ENCODE results near the gene GIMAP1.

Gene GIMAP1

DNA sequence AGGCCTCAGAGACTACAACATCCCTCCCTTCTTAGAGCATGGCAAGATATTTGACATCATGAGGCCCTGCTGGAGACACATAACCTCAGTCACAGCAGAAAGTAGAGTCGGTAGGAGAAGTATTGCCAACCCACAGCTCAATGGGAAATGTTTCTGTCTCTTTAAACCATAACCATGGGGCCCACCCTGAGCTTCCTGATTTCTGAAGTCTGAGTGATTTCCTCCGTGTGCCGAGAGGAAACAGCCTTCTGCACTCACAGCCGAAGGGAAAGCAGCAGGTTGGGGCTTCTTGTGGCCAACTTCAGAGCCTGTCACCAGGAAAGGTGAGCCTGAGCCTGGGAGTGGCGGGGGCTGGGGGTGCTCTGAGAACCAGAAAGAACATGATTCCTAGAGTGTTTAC, at the start of gene GIMAP1:
GIMAP1 (plus strand) TSS at position 246 of the 400 bp plus-strand sequence. CDS start 2,435 bp downstream, outside the sequence.
- no peak for TF ChIP-seq TEAD4 (IDR thresholded peaks at IDR 0.05)
- no peak for TF ChIP-seq NFIC (IDR thresholded peaks at IDR 0.05)
- TF ChIP-seq USF1 (IDR thresholded peaks at IDR 0.05): no peak
- TF ChIP-seq, protein P1, sequence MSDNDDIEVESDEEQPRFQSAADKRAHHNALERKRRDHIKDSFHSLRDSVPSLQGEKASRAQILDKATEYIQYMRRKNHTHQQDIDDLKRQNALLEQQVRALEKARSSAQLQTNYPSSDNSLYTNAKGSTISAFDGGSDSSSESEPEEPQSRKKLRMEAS (IDR thresholded peaks at IDR 0.05): no peak
- no peak for TF ChIP-seq YY1 (IDR thresholded peaks at IDR 0.05; ENCODE audit: low read depth)
- TF ChIP-seq CREB1 (IDR thresholded peaks at IDR 0.05; ENCODE audit: low read depth): no peak
- no peak for TF ChIP-seq RAD21 (IDR thresholded peaks at IDR 0.05; ENCODE audit: low read depth)
- TF ChIP-seq CEBPB (IDR thresholded peaks at IDR 0.05): no peak
- no peak for TF ChIP-seq TCF12 (IDR thresholded peaks at IDR 0.05; ENCODE audit: low read depth)
- TF ChIP-seq TAF1 (IDR thresholded peaks at IDR 0.05; ENCODE audit: low read depth): no peak
- TF ChIP-seq REST (IDR thresholded peaks at IDR 0.05; ENCODE audit: low read depth): no peak
- TF ChIP-seq EGR1 (IDR thresholded peaks at IDR 0.05): no peak
- TF ChIP-seq FOXM1 (IDR thresholded peaks at IDR 0.05; ENCODE audit: borderline replicate concordance, low read depth): no peak
- no peak for TF ChIP-seq ZBTB7A (IDR thresholded peaks at IDR 0.05; ENCODE audit: low read depth)

DNA sequence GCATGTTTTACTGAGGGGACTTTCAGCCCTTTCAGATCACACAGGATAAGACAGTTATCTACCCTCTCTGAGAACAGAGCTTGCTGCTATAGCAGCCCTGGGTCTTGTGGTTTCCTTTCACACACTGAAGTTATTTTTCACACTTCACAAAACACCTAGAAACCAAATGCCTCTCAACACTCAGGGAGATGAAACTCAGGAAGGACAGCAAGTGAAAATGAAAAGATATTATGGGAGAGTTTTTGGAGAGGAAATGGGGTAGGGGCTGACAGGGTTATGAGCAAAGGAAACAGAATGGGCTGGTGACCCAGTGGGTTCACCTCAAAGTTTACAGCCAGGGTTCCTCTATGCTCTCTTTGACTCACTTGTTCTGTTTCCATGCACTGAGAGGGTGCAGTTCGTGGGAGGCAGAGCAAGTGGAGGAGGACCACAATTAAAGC, 47.9 kb upstream of the GIMAP1 start:
- TF ChIP-seq FOXM1 (IDR thresholded peaks at IDR 0.05; ENCODE audit: borderline replicate concordance, low read depth) (no peak), EGR1 (IDR thresholded peaks at IDR 0.05) (no peak), ZBTB7A (IDR thresholded peaks at IDR 0.05; ENCODE audit: low read depth) (no peak), EP300 (IDR thresholded peaks at IDR 0.05; ENCODE audit: borderline replicate concordance) (no peak), NFIC (IDR thresholded peaks at IDR 0.05) (no peak), CEBPB (IDR thresholded peaks at IDR 0.05) (no peak), YY1 (IDR thresholded peaks at IDR 0.05; ENCODE audit: low read depth) (no peak), RAD21 (IDR thresholded peaks at IDR 0.05; ENCODE audit: low read depth) (no peak), TCF12 (IDR thresholded peaks at IDR 0.05; ENCODE audit: low read depth) (no peak), TAF1 (IDR thresholded peaks at IDR 0.05; ENCODE audit: low read depth) (no peak), TEAD4 (IDR thresholded peaks at IDR 0.05) (no peak), REST (IDR thresholded peaks at IDR 0.05; ENCODE audit: low read depth) (no peak), USF1 (IDR thresholded peaks at IDR 0.05) (no peak), CREB1 (IDR thresholded peaks at IDR 0.05; ENCODE audit: low read depth) (no peak)
- TF ChIP-seq, protein P1 (IDR thresholded peaks at IDR 0.05): no peak

DNA sequence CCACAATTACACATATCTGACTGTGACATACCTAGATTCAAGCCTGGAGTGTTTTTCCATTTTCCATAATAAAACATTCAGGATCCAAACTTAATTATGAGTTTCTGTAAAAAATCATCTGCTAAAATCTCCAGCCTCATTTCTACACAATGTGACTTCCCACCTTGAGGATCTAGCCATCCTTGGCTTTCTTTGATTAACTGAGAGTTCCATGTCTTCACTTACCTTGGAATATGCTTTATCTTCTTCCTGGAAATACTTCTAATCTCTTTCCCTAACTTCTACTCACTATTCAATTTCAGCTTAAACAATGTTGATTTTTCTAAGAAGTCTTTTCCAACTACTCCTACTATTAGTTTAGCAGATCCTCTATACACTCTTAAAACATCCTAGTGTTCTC, 47.4 kb upstream of the GIMAP1 start:
- TF ChIP-seq TAF1 (IDR thresholded peaks at IDR 0.05; ENCODE audit: low read depth) (no peak), USF1 (IDR thresholded peaks at IDR 0.05) (no peak), CREB1 (IDR thresholded peaks at IDR 0.05; ENCODE audit: low read depth) (no peak), RAD21 (IDR thresholded peaks at IDR 0.05; ENCODE audit: low read depth) (no peak), CEBPB (IDR thresholded peaks at IDR 0.05) (no peak), EGR1 (IDR thresholded peaks at IDR 0.05) (no peak), EP300 (IDR thresholded peaks at IDR 0.05; ENCODE audit: borderline replicate concordance) (no peak), ZBTB7A (IDR thresholded peaks at IDR 0.05; ENCODE audit: low read depth) (no peak), FOXM1 (IDR thresholded peaks at IDR 0.05; ENCODE audit: borderline replicate concordance, low read depth) (no peak), REST (IDR thresholded peaks at IDR 0.05; ENCODE audit: low read depth) (no peak), YY1 (IDR thresholded peaks at IDR 0.05; ENCODE audit: low read depth) (no peak), NFIC (IDR thresholded peaks at IDR 0.05) (no peak), TCF12 (IDR thresholded peaks at IDR 0.05; ENCODE audit: low read depth) (no peak), TEAD4 (IDR thresholded peaks at IDR 0.05) (no peak)
- TF ChIP-seq, protein P1 (IDR thresholded peaks at IDR 0.05): no peak
